SU-DHL-6 (cell line): ENCODE data around the gene ABCC4.

Experiments used
- EZH2phosphoT487 ChIP-seq: fragments of 200-600 bp; sonication (generic), shearing (Covaris generic); conservative IDR thresholded peaks from 2 replicates; pipeline ENCODE4 v1.6.1; 2018; ENCODE audit warnings: mild to moderate bottlenecking, antibody characterized with exemption, low read length, moderate library complexity, mixed read lengths
- TF ChIP-seq, protein P1 (sequence below): fragments of 200-600 bp; sonication (generic); IDR thresholded peaks from one replicate; pipeline ENCODE4 v1.5.1; 2017; ENCODE audit warnings: antibody characterized with exemption, mild to moderate bottlenecking, low read length, moderate library complexity; ENCODE audit not compliant: insufficient read depth, poor library complexity, severe bottlenecking

DNA sequence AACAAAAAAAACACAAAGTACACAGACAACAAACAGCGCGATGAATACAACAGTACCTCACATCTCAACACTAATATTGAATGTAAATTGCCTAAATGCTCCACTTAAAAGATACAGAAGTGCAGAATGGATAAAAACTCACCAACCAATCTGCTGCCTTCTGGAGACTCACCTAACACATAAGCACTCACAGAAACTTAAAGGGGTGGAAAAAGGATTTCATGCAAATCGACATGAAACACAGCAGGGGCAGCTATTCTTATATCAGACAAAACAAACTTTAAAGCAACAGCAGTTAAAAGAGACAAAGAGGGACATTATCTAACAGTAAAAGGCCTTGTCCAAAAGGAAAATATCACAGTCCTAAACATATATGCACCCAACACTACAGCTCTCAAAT lies 209.5 kb downstream of the ABCC4 start:
- TF ChIP-seq, protein P1, sequence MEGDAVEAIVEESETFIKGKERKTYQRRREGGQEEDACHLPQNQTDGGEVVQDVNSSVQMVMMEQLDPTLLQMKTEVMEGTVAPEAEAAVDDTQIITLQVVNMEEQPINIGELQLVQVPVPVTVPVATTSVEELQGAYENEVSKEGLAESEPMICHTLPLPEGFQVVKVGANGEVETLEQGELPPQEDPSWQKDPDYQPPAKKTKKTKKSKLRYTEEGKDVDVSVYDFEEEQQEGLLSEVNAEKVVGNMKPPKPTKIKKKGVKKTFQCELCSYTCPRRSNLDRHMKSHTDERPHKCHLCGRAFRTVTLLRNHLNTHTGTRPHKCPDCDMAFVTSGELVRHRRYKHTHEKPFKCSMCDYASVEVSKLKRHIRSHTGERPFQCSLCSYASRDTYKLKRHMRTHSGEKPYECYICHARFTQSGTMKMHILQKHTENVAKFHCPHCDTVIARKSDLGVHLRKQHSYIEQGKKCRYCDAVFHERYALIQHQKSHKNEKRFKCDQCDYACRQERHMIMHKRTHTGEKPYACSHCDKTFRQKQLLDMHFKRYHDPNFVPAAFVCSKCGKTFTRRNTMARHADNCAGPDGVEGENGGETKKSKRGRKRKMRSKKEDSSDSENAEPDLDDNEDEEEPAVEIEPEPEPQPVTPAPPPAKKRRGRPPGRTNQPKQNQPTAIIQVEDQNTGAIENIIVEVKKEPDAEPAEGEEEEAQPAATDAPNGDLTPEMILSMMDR: no peak
- TF ChIP-seq EZH2phosphoT487: no peak
